HG03025 (cell line): ENCODE data around the gene NCLN.
"Not testable (repeated sequence)": the region's sequence is repeated elsewhere in the genome, so short reads cannot be mapped to it uniquely, and the experiment has no call there.

Experiments
- ATAC-seq: cut with Tn5 transposase; IDR thresholded peaks from one replicate; pipeline ENCODE4 v1.9.1; 2021; ENCODE audit warnings: mild to moderate bottlenecking, moderate library complexity; ENCODE audit not compliant: unreplicated experiment, low FRiP score

Gene NCLN

GRCh38 chr19:3185461-3186159 is at the start of gene NCLN:
NCLN (plus strand) TSS chr19:3185930; CDS start chr19:3186031, 101 bp downstream.
- ATAC-seq = peak; percentile 69

GRCh38 chr19:3135961-3136683 is 49.6 kb upstream of the NCLN start, which contains the start of gene GNA15:
GNA15 (plus strand) TSS chr19:3136033; CDS start chr19:3136451, 418 bp downstream.
- no peak for ATAC-seq

- no peak for ATAC-seq
These were observed 49.1 kb upstream of the NCLN start for GRCh38 chr19:3136684-3137055.

- no peak for ATAC-seq
These were observed 48.6 kb upstream of the NCLN start for GRCh38 chr19:3137119-3137518.

GRCh38 chr19:3138268-3138667 is 47.5 kb upstream of the NCLN start:
- ATAC-seq = no peak

- ATAC-seq = no peak
These were observed 45.1 kb upstream of the NCLN start for GRCh38 chr19:3140667-3141038.

- ATAC-seq = no peak
These were observed 43.4 kb upstream of the NCLN start for GRCh38 chr19:3142292-3142670.

- ATAC-seq = no peak
These were observed 42.9 kb upstream of the NCLN start for GRCh38 chr19:3142781-3143337.

- ATAC-seq = no peak
These were observed 39.6 kb upstream of the NCLN start for GRCh38 chr19:3145909-3146676.

GRCh38 chr19:3146677-3147100 is 39.0 kb upstream of the NCLN start:
- ATAC-seq = no peak

GRCh38 chr19:3148503-3148902 is 37.2 kb upstream of the NCLN start:
- no peak for ATAC-seq

- no peak for ATAC-seq
These were observed 36.6 kb upstream of the NCLN start for GRCh38 chr19:3149089-3149488.

- ATAC-seq = no peak
These were observed 35.9 kb upstream of the NCLN start for GRCh38 chr19:3149526-3150505.

- no peak for ATAC-seq
These were observed 34.9 kb upstream of the NCLN start for GRCh38 chr19:3150739-3151329.

- no peak for ATAC-seq
These were observed 33.9 kb upstream of the NCLN start for GRCh38 chr19:3151563-3152418.

- ATAC-seq = no peak
These were observed 33.3 kb upstream of the NCLN start for GRCh38 chr19:3152419-3152780.

GRCh38 chr19:3153286-3154230 is 32.2 kb upstream of the NCLN start:
- no peak for ATAC-seq

- ATAC-seq = not testable (repeated sequence)
These were observed 31.3 kb upstream of the NCLN start for GRCh38 chr19:3154447-3154846.
